Eye (tissue), 1 donor: ENCODE data around the gene DPYSL3.
A peak's percentile ranks its signal among the peaks of the same experiment; 100 is the strongest.
"Not testable (repeated sequence)": the region's sequence is repeated elsewhere in the genome, so short reads cannot be mapped to it uniquely, and the experiment has no call there.

Source experiments
- DNase-seq: peaks from one replicate; pipeline ENCODE4 v3.0.0-alpha.2; 2015

The DPYSL3 gene

DNA sequence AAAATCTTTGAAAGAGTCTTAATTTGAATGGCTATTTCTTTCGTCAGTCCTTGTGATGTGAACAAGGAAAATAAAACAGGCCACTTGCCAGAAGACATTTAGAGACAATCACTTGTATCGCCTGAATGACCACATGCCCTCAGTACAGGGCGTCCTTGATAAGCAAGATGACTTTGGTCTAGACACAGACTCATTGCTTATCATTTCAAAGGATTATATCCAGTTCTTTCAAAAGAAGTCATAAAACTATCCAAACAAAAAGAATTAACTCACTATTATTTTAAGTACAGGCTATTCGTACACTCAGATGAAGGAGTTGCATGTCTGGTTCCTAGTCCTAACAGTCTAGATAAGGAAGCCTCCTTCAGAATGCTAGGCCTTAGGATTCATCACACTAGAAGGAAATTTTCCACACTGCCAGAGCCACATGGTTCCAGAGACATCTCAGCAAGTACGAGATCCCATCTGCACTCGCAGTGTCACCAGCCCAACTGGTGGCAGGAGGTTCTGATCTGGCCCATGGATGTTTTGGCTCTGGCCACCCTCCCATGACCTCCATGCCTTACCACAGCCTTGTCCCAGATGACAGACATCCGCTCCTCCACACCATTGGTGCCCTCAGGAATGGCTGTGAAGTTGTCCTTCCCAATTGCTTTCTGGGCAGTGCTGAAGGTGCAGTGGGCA, 109.6 kb downstream of the DPYSL3 start:
- no peak for DNase-seq

DNA sequence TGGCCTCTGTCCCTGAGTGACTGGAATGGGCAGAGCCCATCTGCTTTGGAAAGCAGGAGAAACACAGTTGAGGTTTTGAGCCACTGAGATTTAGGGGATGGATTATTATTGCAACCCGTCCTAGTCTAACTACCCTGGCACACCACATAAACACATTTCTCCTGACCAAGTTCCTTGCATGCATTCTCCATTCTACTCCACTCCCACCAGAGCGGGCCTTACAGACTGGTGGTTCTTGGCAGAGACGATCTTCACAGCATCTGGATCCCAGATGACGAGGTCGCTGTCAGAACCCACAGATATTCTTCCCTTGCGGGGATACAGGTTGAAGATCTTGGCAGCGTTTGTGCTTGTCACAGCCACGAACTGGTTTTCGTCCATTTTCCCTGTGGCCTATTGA, 111.0 kb downstream of the DPYSL3 start:
- DNase-seq = peak; percentile 29

DNA sequence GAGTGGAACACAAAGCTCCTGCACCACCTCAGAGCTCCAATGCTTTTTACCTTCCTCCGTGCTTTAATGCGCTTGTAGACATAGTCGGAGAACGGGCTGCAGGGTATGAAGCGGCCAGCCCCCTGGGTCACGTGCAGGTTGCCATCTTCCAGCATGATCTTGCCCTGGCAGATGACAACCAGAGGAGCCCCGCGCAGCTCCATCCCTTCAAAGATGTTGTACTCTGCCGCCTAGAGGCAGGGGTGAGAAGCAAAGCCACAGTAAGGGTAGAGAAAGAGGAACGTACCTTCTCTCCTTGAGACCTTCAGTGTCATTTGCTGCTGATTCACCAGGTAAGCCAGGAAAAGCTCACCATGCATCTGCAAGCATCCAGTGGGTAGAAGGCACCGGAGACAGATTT, 112.3 kb downstream of the DPYSL3 start:
- no peak for DNase-seq

DNA sequence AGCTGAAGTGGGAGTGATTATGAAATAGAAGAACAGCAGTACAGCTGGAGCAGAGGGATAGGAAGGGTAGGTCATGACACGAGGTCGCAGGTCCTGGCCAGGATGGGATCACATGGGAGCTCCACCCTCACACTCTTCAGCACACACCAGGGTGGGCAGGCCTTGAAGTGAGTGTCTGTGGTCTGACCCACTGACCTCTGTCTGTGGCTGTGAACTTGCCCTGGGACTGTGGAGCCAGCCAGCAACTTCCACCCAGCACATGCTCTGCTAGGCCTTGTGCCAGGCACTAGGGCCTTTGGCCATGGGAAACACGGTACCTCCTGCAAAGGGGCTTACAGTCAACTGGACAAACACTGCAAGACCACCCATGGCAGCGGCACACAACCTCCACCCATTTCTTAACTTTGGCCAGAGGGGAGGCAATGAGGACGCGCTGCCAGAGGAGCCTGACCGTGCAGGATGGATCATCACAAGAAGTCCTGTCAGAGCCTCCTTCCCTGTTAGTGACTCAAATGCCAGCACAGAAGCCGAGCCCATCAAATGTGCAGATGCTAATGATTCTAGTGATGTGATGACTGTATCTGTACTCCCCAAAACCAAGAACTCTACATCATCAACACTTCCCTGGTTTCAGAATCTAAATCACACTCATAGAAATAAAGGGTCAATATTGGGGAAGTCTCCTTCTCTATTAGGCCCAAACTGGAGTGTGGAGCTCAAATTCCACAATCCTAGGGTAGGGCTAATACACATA, 113.6 kb downstream of the DPYSL3 start:
- no peak for DNase-seq

DNA sequence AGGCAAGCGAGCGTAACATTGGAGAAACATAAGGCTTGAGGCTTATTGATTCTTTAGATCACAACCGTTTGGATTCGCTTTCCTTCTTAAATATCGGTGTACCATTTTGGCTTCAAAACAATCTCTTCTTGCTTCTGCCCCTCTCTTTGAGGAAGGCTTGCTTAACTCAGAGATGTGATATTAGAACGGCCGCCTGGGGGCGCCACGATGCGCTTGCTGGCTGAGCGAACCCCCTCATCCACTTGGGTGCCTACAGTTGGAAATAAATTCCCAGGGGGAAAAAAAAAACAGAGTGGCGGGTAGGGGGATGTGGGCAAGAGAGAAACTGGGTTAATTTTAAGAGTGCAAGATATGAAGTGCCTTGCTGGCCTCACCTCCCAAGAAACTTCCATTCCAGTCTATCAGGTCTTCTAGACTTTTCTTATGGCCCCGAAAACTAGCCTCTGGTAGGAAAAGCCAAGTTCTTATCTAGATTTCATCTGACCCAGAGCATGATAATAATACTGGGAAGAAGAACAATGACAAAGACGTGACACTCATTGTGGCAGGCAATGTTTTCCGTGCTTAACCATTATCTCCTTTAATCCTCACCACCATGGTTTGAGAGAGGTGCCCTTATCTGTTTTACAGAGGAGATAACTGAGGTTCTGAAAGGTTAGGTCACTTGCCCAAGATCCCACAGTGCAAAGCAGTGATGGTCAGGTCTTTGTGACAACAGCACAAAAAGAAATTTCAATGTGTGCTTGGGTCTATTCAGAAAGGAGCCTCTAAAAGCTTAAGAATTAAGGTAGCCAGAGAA, 115.8 kb downstream of the DPYSL3 start:
- no peak for DNase-seq

DNA sequence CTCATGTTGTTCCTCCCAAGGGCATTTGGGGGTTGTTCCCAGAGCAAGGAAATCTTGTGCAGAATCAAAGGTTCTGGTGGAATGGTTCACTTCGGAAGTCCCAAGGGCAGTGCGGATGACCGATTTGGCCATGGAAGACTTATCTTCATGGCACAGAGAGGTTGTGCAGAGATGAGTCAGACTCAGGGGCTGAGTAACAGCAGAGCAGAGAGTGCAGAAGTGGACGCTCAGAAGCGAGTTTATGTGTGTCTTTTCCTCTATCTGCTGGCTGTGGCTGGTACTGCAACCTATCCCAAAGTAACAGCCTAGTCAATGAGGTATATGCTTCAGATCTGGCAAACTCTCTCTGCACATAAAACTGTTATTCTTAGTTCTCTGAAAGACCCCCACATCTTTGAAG, 118.1 kb downstream of the DPYSL3 start:
- DNase-seq = peak; percentile 38

GRCh38 chr5:147390654-147391225, 119.1 kb downstream of the DPYSL3 start:
- no peak for DNase-seq

GRCh38 chr5:147388184-147389108, 121.4 kb downstream of the DPYSL3 start:
- no peak for DNase-seq

- DNase-seq = no peak
Measured at GRCh38 chr5:147387109-147387508, 122.8 kb downstream of the DPYSL3 start.

GRCh38 chr5:147384346-147385193, 125.3 kb downstream of the DPYSL3 start:
- peak; percentile 62 for DNase-seq

- DNase-seq = peak; percentile 65
Measured at GRCh38 chr5:147382776-147383175, 127.1 kb downstream of the DPYSL3 start.

- DNase-seq = no peak
Measured at GRCh38 chr5:147381555-147381954, 128.3 kb downstream of the DPYSL3 start.

- DNase-seq = no peak
Measured at GRCh38 chr5:147377682-147378081, 132.2 kb downstream of the DPYSL3 start.

- DNase-seq = no peak
Measured at GRCh38 chr5:147375151-147375550, 134.7 kb downstream of the DPYSL3 start.

GRCh38 chr5:147373328-147373727, 136.5 kb downstream of the DPYSL3 start:
- DNase-seq = no peak

- no peak for DNase-seq
Measured at GRCh38 chr5:147372191-147372590, 137.7 kb downstream of the DPYSL3 start.

DNA sequence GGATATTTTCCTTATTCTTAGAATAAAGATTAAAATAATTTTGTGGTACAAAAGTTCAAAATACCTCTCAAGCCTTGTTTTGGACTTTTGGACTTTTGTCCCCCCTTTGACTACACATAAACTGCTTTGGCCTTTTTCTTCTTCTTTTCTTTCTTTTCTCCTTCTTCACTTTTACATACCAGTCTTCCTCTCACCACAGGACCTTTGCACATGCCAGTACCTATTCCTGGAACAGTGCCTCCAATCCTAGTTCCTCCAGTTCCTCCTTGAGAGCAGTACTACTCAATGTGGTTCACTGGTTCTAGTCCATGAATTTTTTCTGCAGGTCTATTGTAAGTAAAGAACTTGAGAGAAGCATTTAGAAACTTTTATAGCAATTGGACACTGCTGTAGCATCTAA, 138.6 kb downstream of the DPYSL3 start:
- DNase-seq = no peak

DNA sequence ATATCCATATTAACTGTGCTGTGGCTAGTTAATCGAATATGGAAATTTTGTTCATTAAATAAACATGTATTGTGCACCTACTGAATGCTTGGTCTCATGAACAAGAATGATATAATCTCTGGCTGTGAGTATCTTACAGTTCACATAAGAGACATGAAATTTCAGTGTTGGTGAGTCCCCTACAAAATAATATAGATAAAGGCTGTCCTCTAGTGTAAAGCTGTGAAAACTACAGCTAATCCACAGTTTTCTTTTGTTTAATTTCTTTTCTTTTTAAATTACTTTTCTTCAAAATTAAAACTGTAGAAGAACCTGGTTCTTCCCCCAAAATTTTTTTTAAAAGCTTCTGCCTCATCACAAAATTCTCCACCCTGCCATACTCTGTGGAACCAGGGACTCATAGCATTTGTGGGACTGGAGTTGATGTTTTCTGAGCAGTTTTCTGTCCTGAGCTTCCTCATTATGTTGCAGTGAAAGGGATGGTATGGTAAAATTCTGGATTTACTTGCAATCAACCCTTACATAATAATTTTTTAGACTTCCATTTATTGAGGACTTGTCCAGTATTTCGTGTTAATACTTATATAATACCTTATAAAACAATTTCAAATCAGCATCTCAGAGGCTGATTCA, 140.0 kb downstream of the DPYSL3 start:
- DNase-seq = peak; percentile 33

DNA sequence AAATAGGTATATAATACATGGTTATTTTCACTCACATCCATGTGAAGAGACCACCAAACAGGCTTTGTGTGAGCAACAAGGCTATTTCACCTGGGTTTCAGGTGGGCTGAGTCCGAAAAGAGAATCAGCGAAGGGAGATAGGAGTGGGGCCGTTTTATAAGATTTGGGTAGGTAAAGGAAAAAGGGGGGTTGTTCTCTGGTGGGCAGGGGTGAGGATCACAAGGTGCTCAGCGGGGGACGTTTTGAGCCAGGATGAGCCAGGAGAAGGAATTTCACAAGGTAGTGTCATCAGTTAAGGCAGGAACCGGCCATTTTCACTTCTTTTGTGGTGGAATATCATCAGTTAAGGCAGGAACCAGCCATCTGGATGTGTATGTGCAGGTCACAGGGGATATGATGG, 142.5 kb downstream of the DPYSL3 start:
- not testable (repeated sequence) for DNase-seq

DNA sequence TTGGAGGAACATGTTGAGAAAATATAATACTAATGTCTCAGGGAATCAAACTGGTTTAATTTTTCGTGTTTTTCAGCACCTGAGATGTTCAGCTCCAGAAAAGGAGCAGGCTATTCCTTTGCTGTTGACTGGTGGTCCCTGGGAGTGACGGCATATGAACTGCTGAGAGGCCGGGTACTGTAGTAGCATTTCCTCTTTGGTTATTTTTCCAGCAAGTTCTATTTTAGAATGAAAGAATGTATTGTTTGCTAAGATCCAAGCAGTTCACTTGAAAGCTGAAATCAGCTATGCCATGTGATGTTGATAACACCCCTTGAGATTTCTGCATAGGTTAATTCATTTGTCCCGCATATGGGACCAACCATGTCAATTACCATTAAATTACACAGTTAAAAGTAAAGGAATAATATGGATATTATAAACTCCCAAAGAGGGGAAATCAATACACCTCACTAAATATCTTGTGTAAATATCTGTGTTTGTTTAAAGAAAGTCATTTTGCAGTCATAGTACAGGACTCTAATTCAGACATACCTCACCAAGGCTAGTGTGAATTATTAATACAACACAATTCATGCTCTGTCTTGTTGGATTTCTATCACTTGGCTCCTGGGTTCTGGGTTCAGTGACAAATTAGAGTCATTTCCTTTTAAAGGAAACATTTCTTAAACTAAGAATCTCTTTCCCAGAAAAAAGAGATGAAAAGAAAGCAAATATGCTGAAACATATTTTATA, 148.3 kb downstream of the DPYSL3 start:
- DNase-seq = no peak
